ENCODE data around the gene PRKAG2.
A peak's percentile ranks its signal among the peaks of the same experiment; 100 is the strongest.

Gene PRKAG2

DNA sequence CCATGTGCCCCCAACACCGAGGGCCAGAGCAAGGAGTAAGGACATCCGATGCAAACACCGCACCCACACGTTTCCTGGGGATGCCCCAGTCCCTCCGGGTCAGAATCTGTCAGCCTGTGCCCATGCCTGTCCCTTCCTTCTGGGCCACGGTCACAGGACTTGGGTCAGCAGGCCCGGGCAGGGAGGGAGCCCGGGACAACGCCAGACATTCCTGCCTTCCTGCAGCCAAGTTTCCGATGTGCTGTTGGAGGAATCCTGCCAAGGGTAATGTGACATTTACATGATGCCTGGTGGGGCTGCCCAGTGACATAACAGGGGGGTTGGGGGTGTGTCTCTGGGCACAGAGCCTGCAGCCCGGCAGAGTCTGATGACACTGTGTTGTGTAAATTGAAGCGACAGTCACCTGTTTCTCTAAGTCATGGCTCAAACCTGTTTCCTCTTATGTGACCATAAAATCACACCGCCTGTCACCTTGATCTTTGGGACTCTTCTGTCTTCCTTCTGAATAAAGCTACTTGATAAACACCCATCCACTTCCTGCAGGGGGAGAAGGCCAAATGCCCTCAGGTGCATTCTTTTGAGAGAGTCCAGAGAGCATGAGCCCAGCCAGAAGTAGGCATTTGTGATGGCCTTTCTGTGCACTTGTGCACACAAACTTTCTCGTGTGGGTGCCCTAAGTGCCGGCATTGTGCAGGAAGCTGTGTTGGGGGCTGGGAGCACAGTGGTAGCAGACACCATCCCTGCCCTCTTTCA, 181.9 kb downstream of the PRKAG2 start:
- no peak for DNase-seq (ENCODE audit: low spot score)

DNA sequence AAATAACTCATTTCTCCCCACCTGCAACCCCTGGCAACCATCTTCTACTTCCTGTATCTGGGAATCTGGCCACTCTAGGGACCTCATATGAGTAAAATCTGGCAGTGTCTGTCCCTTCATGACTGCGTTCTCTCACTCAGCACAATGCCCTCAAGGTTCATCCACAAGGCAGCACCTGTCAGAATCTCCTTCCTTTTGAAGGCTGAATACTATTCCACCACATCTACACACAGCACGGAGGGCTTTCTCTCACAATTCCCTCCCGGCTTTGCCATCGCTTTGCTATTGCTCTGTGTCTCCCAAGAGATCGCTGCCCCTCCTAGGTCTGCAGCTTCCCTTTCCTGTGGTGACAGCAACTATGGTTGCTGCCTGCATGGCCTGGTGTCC, 182.5 kb downstream of the PRKAG2 start:
- DNase-seq (ENCODE audit: low spot score), result no peak

DNA sequence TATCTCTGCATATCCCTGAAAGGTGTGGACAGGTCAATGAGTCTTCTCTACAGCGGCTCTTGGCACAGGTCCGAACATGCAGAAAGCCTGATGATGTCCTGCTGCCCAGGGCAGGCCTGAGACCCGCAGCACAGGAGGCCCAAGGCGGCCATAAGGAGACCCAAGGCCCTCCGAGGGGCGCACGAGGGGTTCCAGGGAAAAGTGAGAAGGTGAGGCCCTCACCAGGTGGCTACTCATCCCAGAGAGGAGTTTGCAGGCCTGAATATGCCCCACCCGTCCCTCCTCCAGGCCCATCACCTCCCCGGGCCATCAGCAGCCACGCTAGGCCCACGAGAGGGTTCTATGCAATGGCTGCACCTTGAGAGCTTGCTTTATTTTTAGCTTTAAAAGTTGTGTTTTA, 183.8 kb downstream of the PRKAG2 start:
- DNase-seq (ENCODE audit: low spot score), result no peak

DNA sequence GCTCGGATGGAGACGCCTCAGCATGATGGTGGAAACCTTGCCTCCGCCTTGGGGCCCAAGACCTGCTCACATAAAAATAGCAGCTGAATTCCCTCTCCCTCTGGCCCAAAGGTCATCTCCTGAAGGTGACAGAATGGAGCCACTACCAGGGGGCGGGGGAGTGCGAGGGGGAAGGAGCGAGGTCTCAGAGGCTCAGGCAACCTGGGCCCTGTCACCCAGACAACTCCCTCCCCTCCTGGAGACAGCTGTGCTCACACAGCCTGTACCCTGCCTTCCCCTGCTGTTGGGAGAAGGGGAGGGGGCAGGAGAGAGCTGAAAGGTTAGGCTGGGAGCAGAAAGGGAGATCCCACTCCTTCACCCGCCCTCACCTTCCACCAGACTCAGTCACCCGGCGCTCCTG, 184.2 kb downstream of the PRKAG2 start:
- DNase-seq (ENCODE audit: low spot score), result no peak

DNA sequence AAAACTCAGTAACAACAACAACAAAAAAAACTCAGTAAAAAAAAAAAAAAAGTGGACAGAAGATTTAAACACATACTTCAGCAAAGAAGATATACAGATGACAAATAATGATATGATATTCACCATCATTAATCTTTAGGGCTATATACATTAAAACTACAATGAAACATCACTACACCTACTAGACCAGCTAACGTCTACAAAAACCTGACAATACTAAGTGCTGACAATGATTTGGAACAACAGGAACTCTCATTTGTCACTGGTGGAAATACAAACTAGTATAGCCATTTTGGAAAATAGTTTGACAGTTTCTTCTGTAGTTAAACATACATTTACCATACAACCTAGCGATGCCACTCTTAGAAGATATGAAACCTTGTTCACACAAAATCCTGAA, 185.5 kb downstream of the PRKAG2 start:
- no peak for DNase-seq (ENCODE audit: low spot score)

DNA sequence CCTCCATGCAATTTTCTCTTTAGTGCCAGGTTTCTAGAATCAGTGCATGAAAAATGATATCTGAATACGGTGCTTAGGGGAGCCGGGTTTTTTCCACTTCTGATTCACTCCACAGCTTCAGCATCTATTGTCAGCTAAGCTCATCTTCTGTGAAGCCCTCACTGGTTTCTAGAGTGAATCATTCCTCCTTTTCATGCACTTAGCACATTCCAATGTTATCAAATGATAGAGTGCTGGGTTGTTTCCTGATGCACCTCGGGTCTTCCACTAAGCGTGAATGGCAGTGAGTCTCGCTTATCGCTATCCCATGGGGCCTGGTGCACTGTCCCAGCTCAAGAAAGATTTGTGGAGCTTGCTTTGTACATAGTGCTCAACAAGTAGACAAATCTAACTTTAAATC, 186.3 kb downstream of the PRKAG2 start:
- DNase-seq (ENCODE audit: low spot score), result no peak

DNA sequence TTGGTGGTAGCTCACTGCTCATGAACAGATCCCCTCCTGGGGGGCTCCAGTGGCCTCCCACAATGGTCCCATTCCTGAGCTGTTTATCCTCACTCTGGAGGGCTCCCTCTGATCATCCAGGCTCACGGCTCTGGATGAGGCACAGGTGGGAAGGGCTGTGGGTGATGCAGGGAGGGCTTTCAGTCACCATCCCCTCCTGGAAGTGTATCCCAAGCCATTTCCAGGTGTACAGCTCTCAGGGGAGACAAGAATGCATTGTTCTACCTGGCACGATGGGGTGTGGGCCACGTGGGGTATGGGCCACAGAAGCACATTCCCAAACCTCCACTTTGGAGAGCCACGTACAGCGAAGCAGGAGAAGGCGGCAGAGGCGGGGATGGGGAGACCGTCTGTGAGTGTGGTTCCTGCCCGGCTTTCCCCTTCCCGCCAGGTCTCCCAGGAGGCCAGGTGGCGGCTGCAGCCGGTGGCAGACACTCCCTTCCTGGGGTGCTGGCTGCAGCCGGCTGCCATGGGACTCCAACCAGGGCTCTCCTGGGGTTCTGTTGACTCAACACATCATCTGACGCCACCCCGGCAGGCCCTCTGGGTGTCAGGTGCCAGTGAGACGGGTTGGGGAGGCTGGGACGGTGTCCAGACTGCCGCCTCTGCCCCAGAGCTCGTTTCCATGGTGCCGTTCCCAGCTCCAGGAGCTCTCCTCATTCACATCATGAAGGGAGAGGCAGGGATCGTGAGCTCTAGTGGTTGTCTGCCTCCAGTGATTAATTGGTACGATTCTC, 187.5 kb downstream of the PRKAG2 start:
- DNase-seq (ENCODE audit: low spot score), result peak; percentile 36

DNA sequence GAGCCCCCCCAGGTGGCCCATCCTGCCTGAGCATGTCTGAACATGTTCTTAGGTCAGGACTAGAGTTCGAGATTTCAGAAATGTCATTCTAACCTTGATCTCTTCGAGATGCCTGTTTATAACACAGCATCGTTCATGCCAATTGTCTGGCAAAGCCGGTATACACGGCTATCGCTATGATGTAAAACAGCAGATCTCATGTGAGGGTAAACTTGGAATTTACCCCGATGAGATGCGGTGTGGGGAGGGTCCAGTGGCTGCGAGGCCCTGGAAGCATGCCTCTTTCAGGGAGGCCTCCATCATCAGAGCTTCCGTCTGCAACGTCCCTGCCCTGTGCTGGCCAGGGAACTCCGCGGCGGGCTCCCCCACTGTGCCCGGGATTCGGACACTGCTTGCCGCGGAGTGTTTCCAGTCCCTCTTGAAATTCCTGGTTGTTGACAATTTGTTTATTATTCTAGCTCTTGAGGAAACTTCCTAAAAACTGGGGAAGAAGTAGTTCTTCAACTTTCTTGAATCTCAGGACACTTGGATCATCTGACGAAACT, 188.6 kb downstream of the PRKAG2 start:
- no peak for DNase-seq (ENCODE audit: low spot score)

DNA sequence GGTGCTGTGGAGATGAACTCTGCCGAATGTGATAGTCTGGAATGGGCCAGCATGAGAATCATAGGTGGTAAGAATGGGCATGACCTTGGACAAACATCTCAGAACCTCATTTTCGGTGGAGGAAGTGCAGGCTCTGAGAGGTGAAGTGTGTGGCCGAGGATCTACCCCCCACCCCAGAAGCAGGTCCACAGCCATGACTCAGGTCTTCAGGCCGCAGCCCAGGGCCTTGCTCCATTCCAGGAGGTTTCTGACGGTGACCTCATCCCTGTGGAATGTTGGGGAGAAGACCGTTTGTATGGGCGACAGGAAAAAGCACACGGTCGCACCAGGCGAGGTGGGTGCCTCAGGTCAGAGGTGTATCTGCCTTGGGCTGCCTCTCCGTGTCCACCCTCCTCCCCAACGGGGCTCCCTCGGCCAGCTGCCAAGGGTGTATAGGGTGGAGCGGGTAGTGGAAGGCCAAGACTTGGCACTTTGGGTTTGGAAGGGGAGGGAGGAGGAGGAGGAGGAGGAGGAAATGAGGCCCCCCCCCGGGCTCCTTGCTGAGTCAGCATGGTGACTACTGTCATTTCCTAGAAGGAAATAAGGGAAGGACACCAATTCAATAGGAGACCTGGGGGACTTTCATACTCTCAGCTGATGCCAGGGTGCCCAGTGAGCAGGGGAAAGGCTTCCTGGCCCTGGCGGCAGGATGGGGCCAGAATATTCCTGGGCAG, 189.2 kb downstream of the PRKAG2 start:
- DNase-seq (ENCODE audit: low spot score), result no peak

DNA sequence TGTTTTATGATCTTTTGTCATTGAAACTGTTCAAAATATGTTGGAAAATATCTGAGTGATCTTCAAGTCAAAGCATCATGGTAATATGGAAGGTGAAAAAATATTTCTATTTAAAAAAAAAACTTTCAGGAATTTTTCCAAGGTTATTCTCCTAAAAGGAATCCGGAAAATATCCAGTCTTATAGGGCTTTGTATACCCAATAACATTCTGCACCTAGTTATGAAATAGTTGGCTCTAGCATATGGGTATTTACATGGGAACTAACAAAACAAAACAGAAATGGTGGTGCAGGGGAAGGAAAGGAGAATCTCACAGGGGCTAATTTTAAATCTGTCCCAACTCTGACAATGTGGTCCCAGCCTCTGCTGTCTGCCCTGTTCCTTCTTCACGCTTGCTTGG, 190.1 kb downstream of the PRKAG2 start:
- no peak for DNase-seq (ENCODE audit: low spot score)

DNA sequence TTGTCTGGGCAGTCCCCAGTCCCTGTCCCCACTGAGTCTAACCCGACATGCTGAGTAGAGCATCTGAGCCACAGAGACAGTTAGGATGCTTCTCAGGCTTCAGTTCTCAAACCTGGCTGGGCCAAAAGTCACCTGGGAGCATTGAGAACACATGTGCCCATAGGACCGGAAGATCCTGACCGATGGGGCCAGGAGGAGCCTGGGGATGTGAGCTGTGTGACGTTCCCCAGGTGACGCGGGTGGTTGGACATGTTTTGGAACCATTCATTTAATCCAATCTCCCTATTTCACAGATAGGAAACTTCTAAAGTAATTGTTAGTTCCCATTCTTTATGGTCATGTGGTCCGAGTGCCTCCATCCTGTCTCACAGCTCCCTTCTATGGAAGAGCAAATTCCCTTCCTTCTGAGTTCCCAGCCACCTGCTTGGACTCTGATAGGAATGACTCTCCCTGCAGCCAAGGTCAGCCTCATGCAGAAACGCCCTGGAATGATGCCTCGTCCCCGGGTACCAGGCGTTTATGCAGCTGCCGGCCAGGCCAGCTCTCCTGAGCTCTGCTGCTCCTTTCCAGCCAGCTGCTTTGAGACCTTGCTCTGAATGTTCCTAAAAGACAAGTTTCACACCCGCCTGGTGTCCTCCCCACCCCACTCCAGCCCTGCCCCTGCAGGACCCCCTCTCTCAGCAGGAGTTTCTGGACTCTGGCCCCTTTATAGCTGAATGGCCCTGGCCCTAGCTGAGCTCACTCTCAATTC, 190.7 kb downstream of the PRKAG2 start:
- DNase-seq (ENCODE audit: low spot score), result no peak

DNA sequence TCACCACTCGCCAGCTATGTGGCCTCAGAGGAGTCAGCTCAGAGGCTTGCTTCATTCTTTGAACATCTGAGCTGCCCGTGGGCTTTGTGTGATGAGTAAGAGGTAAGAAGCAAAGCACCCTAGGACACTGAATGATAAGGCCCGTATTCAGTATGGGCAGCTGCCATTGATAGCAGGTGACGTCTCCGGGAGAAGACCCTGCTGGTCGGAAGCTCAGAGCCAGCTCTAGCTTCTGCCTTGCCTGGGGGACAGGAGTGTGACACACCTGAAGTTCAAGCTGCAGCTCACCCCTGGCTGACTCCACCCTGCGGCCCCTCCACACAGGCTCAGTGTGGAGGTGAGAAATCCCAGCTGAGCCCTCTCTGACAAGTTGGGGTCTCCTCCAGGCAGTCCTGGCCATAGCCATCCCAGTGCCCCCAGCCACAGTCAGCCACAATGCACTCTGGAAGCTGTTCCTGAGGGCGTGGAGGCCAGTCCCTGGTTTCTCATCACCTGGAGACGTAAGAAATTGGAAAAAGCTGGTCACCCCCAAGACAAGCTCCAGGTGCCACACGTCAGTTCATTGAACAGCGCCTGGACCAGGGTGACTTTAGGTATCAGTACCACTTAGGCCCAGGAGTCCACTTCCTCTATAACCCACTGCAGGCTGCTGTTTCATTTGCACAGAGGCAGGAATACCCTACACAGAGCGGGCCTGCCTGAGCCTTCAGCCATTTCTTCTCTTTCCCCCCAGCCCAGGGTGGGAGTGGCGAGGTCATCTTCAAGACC, 192.3 kb downstream of the PRKAG2 start:
- DNase-seq (ENCODE audit: low spot score), result no peak

DNA sequence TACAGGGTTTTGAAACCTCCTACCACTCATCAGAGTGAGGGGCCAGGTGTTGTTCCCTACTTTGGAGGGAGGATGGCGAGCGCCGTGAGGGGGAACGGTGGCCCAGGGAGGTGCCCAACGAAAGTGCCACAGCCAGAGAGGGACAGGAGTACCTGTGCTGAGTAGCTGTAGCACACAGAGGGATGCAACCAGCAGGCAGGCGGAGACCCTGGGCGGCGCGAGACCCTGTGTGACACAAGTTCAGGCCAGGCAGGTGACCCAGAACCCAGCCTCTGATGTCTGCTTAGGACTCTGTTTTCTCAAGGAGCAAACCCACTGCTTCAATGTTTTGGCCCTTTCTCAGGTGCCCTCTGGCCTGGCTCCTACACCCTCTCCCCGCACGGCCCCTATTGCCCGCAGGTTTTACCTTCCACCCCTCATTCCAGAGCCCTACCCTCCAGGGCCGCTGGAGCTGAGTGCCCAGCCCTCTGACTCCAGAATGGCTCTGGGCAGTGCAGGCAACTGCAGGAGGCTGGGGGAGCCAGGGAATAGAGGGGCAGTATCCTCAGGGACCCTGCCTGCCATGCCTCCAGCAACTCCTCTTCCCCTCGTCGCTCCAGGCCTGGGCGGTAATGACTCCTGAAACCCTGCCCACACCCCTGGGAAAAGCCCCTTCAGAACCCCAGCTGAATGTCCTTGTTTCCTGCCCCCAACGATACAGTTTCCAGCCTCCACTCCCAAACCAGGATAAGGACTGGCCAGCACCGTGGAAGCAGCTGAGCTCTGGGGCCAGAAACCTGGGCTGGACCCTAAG, 193.1 kb downstream of the PRKAG2 start:
- no peak for DNase-seq (ENCODE audit: low spot score)

DNA sequence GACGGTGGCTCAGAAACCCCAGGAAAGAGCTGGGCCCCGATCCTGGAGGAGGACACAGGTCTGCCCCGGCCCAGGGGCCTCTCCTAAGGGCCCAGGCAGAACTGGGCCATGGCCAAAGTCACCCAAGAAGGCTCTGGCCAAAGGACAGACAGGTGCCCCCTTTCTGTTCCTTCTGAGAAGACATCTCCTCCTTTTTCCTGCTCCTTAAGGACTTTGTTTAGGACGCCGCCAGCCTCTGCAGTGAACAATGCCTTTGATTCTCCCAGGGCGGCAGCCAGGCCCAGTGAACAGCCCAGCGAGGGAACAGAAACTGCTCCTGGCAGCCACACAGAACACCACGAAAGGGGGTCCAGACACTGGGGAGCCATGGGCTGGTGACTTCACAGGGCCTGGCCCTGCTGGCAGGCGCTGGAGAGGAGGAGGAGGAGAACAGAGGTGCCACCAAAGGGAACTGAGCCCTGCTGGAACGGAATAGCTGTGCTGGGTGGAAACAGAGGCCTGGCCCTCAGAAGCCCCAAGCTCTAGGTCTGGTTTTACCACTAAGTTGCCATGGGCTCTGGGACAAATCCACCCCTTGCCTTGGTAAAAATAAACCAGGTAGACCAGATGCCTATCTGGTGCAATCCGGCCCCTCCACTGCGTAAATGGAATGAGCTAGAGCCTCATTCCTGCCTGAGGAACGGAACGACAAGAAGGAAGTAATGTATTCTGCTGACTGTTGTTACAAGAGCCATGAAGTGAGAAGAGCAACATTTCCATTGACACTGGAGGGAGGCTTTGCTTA, 193.9 kb downstream of the PRKAG2 start:
- DNase-seq (ENCODE audit: low spot score), result peak; percentile 64

DNA sequence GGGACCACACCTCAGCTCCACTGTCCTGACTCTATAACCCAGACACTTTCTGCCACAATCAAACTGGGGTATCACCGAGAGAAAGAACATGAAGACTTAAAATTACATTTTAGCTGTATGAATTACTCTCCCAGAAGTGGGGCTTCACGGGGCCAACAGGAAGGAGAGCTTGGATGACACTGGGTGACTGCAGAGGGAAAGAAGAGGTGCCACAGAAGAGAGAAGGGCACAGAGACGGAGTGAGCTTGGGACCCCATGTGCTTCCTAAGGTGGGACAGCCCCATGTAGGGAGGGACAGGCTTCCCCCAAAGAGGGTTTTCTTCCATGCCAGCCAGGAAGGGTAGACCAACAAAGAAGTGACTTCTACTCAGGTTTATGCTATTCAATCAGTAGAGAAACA, 195.2 kb downstream of the PRKAG2 start:
- DNase-seq (ENCODE audit: low spot score), result no peak

DNA sequence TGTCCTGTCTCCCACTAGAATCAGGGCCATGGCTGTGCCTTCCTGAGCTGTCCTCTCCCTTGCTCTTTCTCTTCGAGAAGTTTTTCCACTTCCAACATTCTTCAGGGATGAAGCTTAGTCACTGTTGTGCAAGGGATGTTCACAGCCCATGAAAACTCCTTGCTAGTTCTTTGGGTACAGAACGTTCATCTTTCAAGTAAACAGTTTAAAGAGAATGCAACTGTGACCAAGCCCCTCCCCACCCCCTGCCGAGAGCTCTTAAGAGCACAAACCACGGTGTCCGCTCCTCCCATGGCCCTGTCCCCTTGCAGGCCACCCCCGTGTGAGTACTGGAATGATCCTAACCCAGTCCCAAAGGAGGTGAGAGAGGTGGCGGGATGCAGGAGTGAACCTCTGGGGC, 196.1 kb downstream of the PRKAG2 start:
- DNase-seq (ENCODE audit: low spot score), result no peak

DNA sequence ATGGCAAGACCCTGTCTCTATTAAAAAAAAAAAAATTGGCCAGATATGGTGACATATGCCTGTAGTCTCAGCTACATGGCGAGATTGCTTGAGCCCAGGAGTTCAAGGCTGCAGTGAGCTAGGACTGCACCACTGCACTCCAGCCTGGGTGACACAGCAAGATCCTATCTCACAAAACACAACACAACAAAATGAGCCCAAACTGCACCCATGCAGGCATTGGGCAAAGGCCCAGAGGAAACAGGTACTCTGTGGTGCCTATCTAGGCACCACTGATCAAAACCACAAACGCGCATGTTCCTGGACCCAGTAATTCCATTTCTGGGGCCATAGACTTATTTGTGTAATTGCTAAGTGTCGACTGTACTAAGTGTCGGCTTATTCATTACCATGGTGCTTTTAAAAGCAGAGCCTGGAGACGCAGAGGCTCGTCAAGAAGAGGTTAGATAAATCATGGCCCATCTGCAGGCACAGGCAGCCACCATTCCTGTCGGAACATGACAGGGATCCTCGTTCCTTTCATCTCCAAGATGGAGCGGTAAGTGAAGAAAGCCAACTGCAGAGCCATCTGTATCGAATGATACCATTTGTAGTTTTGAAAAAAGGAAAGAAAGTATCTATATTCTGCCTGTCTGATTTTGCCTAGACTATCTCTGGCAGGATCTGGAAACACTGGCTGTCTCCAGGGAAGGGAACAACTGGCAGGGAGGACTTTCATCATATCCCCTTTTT, 196.9 kb downstream of the PRKAG2 start:
- no peak for DNase-seq (ENCODE audit: low spot score)

DNA sequence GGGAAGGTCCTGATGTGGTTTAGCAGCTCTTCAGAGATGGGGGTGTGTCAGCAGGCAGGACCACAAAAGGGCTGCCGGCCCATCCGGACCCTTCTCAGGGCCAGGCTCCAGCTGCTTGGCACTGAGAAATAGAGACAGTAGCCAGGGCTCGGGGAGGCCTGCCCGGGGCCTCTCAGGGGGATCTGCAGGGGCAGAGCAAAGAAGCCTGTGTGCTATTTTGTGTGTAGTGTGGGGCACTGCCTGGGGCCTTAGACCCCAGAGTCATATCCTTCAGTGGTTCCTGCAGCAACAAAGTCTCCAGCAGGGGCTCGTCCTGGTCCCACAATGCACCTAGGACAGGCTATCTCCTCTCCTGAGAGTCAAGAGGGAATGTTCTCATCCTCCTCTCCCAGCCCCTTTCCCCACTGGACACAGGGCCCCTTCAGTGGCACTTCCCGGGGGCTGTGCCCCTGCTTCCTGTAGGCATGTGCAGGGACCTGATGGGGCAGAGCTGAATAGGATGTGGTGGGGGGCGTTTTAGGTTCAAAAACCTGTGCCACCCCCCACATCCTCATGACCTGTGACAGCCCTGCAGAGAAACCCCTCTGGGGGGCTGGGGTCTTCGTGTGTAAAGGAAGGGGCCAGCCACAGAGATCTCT, 197.7 kb downstream of the PRKAG2 start:
- DNase-seq (ENCODE audit: low spot score), result no peak

Data from pons (tissue), 1 donor.